Activated gamma-delta T cell (primary cell): ENCODE data around the gene ARFIP1.

ENCODE experiments used
- DNase-seq: peaks from one replicate; lab custom pipeline; 2025; lab: John Stamatoyannopoulos, UW

The ARFIP1 gene

GRCh38 chr4:152938237-152938947 is 158.6 kb downstream of the ARFIP1 start:
- DNase-seq = no peak

GRCh38 chr4:152939621-152940020 is 159.9 kb downstream of the ARFIP1 start:
- DNase-seq = no peak

- no peak for DNase-seq
These were observed 160.7 kb downstream of the ARFIP1 start for GRCh38 chr4:152940461-152940860.

- no peak for DNase-seq
These were observed 161.7 kb downstream of the ARFIP1 start for GRCh38 chr4:152941411-152941810.

- DNase-seq = no peak
These were observed 162.6 kb downstream of the ARFIP1 start for GRCh38 chr4:152942346-152942745.

GRCh38 chr4:152943672-152944071 is 163.9 kb downstream of the ARFIP1 start:
- no peak for DNase-seq

GRCh38 chr4:152944666-152945320 is 165.0 kb downstream of the ARFIP1 start:
- DNase-seq = no peak

- no peak for DNase-seq
These were observed 165.9 kb downstream of the ARFIP1 start for GRCh38 chr4:152945639-152946038.

- no peak for DNase-seq
These were observed 166.7 kb downstream of the ARFIP1 start for GRCh38 chr4:152946446-152946845.

GRCh38 chr4:152947311-152947710 is 167.6 kb downstream of the ARFIP1 start:
- DNase-seq = no peak

- DNase-seq = no peak
These were observed 170.2 kb downstream of the ARFIP1 start for GRCh38 chr4:152949930-152950329.

- no peak for DNase-seq
These were observed 170.9 kb downstream of the ARFIP1 start for GRCh38 chr4:152950402-152951274.

- no peak for DNase-seq
These were observed 171.6 kb downstream of the ARFIP1 start for GRCh38 chr4:152951348-152951747.

- DNase-seq = no peak
These were observed 173.8 kb downstream of the ARFIP1 start for GRCh38 chr4:152953514-152953913.

- DNase-seq = no peak
These were observed 175.0 kb downstream of the ARFIP1 start for GRCh38 chr4:152954741-152955140.

GRCh38 chr4:152956147-152956546 is 176.4 kb downstream of the ARFIP1 start:
- no peak for DNase-seq

- DNase-seq = no peak
These were observed 177.1 kb downstream of the ARFIP1 start for GRCh38 chr4:152956650-152957436.

GRCh38 chr4:152957437-152958171 is 177.8 kb downstream of the ARFIP1 start:
- DNase-seq = no peak

- DNase-seq = no peak
These were observed 179.3 kb downstream of the ARFIP1 start for GRCh38 chr4:152959080-152959479.

GRCh38 chr4:152960082-152960481 is 180.3 kb downstream of the ARFIP1 start:
- no peak for DNase-seq
